Mesendoderm (in vitro differentiated cells): ENCODE measurements around the gene PCSK6.

Experiments
- DNase-seq: peaks from one replicate; pipeline ENCODE4 v3.0.0; 2013
- H2AK5ac ChIP-seq: 2 replicates; pipeline ENCODE4 v1.6.1; 2013; ENCODE audit warnings: low read length, inconsistent platforms
- H2BK120ac ChIP-seq: 2 replicates; pipeline ENCODE4 v1.6.1; 2013; ENCODE audit warnings: low read depth, mild to moderate bottlenecking, low read length, moderate library complexity, mixed read lengths
- H2BK15ac ChIP-seq: replicated peaks from 2 replicates; pipeline ENCODE4 v1.6.1; 2013; ENCODE audit warnings: low read depth, mild to moderate bottlenecking, moderate library complexity
- H2BK5ac ChIP-seq: 2 replicates; pipeline ENCODE4 v1.6.1; 2013; ENCODE audit warnings: low read length, inconsistent platforms
- H3K18ac ChIP-seq: 2 replicates; pipeline ENCODE4 v1.6.1; 2013; ENCODE audit warnings: mild to moderate bottlenecking, low read length, mixed read lengths
- H3K23ac ChIP-seq: one replicate; pipeline ENCODE4 v1.6.1; 2013; ENCODE audit warnings: low read length
- H3K27ac ChIP-seq: 2 replicates; pipeline ENCODE4 v1.5.1; 2013; ENCODE audit warnings: low read depth, mild to moderate bottlenecking, inconsistent platforms, low read length, moderate library complexity
- H3K27me3 ChIP-seq: 2 replicates; pipeline ENCODE4 v1.6.1; 2013; ENCODE audit warnings: low read length, control low read depth, mild to moderate bottlenecking, inconsistent platforms; ENCODE audit not compliant: insufficient read depth, poor library complexity
- H3K36me3 ChIP-seq: 2 replicates; pipeline ENCODE4 v1.6.1; 2013; ENCODE audit warnings: low read length, inconsistent platforms; ENCODE audit not compliant: control insufficient read depth, insufficient read depth
- H3K4ac ChIP-seq: one replicate; pipeline ENCODE4 v1.6.1; 2013; ENCODE audit warnings: low read depth, mild to moderate bottlenecking, low read length, moderate library complexity
- H3K4me1 ChIP-seq: 2 replicates; pipeline ENCODE4 v1.6.1; 2013; ENCODE audit warnings: low read depth, low read length, inconsistent platforms; ENCODE audit not compliant: control insufficient read depth
- H3K4me2 ChIP-seq: 2 replicates; pipeline ENCODE4 v1.6.1; 2013; ENCODE audit warnings: low read length
- H3K4me3 ChIP-seq: 2 replicates; pipeline ENCODE4 v1.5.1; 2013; ENCODE audit warnings: mild to moderate bottlenecking, low read length
- H3K56ac ChIP-seq: one replicate; pipeline ENCODE4 v1.6.1; 2013; ENCODE audit warnings: low read length
- H3K79me1 ChIP-seq: 2 replicates; pipeline ENCODE4 v1.6.1; 2013; ENCODE audit warnings: low read length, inconsistent platforms
- H3K79me2 ChIP-seq: 2 replicates; pipeline ENCODE4 v1.6.1; 2013; ENCODE audit warnings: mild to moderate bottlenecking, low read length; ENCODE audit not compliant: control insufficient read depth, insufficient read depth
- H3K9ac ChIP-seq: 2 replicates; pipeline ENCODE4 v1.6.1; 2013; ENCODE audit warnings: low read length, inconsistent platforms
- H4K5ac ChIP-seq: one replicate; pipeline ENCODE4 v1.6.1; 2013; ENCODE audit warnings: low read length
- H4K8ac ChIP-seq: one replicate; pipeline ENCODE4 v1.6.1; 2013; ENCODE audit warnings: low read depth, mild to moderate bottlenecking, control low read depth, low read length, moderate library complexity
- WGBS: extraction: QIAGEN DNeasy Blood & Tissue Kit; methylation state at CpG from one replicate; pipeline ENCODE4 v1.1.7; 2013; ENCODE audit warnings: low lambda C conversion rate, missing lambda C conversion rate; ENCODE audit not compliant: insufficient coverage; ENCODE audit errors: extremely low coverage; 5-methylcytosine and 5-hydroxymethylcytosine counted together

The PCSK6 gene

DNA sequence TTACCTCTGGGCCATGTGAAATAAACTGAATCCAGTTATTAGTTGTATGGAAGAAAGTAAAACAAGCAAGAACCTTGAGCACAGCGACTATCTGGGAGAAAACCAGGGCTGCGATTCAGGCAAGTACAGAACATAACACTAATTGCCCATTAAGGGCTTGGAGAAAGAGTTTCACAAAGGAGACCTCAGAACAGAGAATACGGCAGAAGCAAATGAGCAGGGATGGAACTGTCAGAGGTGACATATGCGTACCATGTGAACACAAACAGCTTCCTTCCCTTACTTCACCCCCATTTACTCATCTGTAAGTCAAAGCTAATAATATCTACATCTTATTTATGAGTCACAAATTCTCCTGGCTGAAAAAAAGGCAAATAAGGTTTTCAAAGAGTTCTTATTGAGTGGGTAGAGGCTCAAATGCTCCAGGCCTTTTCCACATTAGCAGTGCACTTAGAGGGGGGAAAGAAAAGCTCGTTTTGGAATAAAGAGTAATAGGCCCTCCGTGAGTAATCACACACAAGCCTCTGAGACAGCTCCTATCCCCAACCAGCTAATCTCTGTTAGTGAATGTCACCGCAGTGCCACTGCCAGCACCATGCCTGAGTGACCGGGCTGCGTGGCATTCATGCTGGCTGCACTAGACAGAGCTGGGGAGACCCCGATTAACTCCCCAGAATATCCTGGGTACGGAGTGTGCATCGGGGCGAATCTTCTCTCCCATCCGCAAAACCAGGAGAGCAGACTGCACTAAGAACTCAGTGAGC lies 2.6 kb downstream of the PCSK6 start:
- no CpG with 5 or more reads among the region's 14 CpGs for WGBS
- no peak for DNase-seq
- H3K4ac ChIP-seq, result no peak overlapping the region
- no peaks in the 10 kb centered on the region for H3K36me3 ChIP-seq
- H2BK5ac ChIP-seq, result no peak overlapping the region
- no peak overlapping the region for H2BK15ac ChIP-seq
- no peak overlapping the region for H3K4me3 ChIP-seq
- no peak overlapping the region for H3K27ac ChIP-seq
- no peak overlapping the region for H3K56ac ChIP-seq
- no peak overlapping the region for H3K18ac ChIP-seq
- H3K23ac ChIP-seq, result no peak overlapping the region
- no peaks in the 10 kb centered on the region for H3K4me1 ChIP-seq
- no peak overlapping the region for H3K9ac ChIP-seq
- peaks cover 5% of the 10 kb centered on the region for H3K27me3 ChIP-seq
- H4K8ac ChIP-seq, result no peak overlapping the region
- H3K4me2 ChIP-seq, result no peak overlapping the region
- H2AK5ac ChIP-seq, result no peak overlapping the region
- H3K79me2 ChIP-seq, result no peaks in the 10 kb centered on the region
- H4K5ac ChIP-seq, result no peak overlapping the region
- no peak overlapping the region for H2BK120ac ChIP-seq
- no peaks in the 10 kb centered on the region for H3K79me1 ChIP-seq

DNA sequence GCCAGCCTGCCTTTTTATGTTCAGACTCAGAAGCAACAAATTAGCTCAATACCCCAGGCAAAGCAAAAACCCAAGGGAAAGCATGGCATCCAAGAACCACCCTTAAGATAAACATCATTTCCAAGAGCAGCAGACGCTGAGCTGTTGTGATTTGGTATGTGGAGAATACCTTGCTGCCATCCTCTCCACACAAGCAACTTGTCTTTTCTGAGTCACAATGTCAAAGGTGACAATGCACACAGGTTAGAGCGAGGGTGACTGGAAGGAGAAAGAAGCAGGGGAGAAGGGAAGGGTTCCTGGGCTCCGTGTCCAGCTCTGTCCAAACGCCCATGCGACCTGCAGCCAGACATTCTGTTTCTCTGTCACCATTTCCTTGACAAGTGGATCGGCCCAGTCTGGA lies 6.0 kb downstream of the PCSK6 start:
- Histone ChIP-seq H2BK120ac (no peak overlapping the region), H3K4me2 (no peak overlapping the region), H4K8ac (no peak overlapping the region), H3K4me1 (peaks cover 2% of the 10 kb centered on the region), H3K4me3 (no peak overlapping the region), H2BK5ac (no peak overlapping the region), H3K79me2 (no peaks in the 10 kb centered on the region), H3K18ac (no peak overlapping the region), H3K23ac (no peak overlapping the region), H3K27ac (no peak overlapping the region), H3K4ac (no peak overlapping the region), H3K79me1 (no peaks in the 10 kb centered on the region), H3K9ac (no peak overlapping the region), H3K36me3 (no peaks in the 10 kb centered on the region), H3K56ac (no peak overlapping the region), H4K5ac (no peak overlapping the region), H2BK15ac (no peak overlapping the region), H2AK5ac (no peak overlapping the region), H3K27me3 (peaks cover 5% of the 10 kb centered on the region)
- WGBS, result no CpG with 5 or more reads among the region's 6 CpGs
- no peak for DNase-seq

DNA sequence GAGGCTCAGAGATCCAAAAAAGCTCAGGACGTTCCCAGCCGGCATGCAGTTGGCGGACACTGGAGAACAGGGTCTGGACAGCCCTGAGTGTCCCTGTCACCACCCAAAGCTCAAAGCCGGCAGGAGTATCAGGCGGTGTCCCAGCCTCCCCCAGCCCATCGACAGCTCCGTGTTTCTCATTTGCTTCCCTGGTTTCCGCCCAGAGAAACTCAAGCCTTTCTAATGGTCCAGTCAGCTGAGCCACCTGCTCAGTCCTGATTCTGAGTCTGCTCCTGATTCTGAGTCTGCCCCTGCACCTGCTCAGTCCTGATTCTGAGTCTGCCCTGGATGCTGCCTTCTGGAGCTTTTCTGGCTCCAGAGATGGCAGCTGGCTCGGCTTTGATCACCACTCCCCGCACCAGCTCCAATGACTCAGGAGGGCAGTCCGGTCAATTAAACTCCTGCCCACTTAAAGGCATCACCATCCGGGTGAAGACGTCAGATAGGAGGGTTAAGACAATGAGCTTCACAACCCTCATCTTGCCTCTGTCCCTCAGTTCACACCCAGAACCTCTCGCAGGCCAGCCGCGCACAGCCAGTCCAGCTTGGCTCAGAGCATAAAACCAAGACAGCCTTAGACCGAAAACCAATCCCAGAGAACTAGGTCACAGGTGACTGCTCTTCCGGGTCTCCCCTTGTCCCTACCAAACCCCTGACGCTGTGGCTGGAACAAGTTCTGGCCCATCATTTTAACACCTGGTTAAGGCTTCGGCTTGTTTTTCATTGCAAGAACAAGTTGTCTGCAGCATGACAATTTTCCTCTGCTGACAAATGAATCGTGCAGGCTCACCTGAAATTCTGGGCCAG lies 6.8 kb downstream of the PCSK6 start:
- Histone ChIP-seq H3K4me2 (no peak overlapping the region), H3K79me1 (no peaks in the 10 kb centered on the region), H2BK120ac (no peak overlapping the region), H3K4ac (no peak overlapping the region), H3K4me3 (no peak overlapping the region), H2BK5ac (no peak overlapping the region), H2BK15ac (no peak overlapping the region), H3K79me2 (no peaks in the 10 kb centered on the region), H3K4me1 (peaks cover 4% of the 10 kb centered on the region), H3K56ac (no peak overlapping the region), H2AK5ac (no peak overlapping the region), H3K23ac (no peak overlapping the region), H4K5ac (no peak overlapping the region), H4K8ac (no peak overlapping the region), H3K18ac (no peak overlapping the region), H3K9ac (no peak overlapping the region), H3K27me3 (peaks cover 5% of the 10 kb centered on the region), H3K36me3 (no peaks in the 10 kb centered on the region), H3K27ac (no peak overlapping the region)
- DNase-seq, result no peak
- no CpG with 5 or more reads among the region's 21 CpGs for WGBS

DNA sequence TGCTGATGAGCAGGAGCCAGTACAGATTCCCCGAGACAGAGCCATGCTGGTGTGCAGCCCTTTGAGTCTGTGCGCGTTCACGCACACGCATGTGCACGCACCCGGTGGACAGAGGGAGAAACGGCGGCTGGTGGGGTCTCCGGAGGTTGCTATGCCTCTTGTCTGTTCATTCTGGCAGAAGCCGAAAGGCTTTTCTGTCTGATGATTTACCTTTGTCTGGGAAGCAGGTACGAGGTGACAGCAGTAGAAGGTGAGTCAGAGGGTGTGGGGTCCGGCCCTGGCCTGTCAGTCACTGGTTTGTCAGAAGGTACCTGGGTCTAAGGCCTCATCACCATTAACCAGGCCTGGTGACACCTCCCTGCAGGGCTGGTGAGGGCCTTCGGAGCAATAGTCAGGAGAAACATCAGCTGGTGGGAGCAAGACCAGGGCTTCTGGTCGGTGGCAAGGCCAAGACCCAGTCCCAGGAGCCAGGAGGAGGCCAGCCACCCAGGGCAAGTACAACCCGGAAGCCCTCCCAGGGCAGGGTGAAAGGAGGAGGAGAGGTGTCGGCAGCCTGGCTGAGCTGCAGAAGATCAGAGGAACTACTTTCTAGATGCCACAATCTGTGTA lies 7.5 kb downstream of the PCSK6 start:
- no peaks in the 10 kb centered on the region for H3K27me3 ChIP-seq
- DNase-seq, result no peak
- no CpG with 5 or more reads among the region's 17 CpGs for WGBS

DNA sequence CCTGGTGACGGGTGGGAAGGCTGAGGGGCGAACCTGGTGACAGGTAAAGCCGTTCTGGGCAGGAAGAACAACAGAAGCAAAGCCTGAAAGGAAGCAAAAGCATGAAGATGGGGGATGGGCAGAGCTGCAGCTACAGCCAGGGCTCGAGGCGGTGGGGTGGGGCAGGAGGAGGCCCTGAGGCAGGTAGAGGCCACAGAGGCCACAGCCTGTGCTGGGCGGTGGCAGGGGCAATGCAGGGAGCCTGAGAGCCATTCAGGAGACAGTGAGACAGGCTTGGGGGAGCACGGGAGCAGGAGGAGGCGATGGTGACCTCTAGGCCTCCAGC lies 8.2 kb downstream of the PCSK6 start:
- H3K18ac ChIP-seq, result no peak overlapping the region
- no peak overlapping the region for H2BK15ac ChIP-seq
- peak; percentile 36 for DNase-seq
- no peaks in the 10 kb centered on the region for H3K79me1 ChIP-seq
- no peak overlapping the region for H3K27ac ChIP-seq
- H3K27me3 ChIP-seq, result no peaks in the 10 kb centered on the region
- no peak overlapping the region for H3K4me3 ChIP-seq
- WGBS, result no CpG with 5 or more reads among the region's 8 CpGs
- no peak overlapping the region for H4K8ac ChIP-seq
- no peak overlapping the region for H3K9ac ChIP-seq
- no peaks in the 10 kb centered on the region for H3K79me2 ChIP-seq
- H4K5ac ChIP-seq, result no peak overlapping the region
- no peak overlapping the region for H2BK120ac ChIP-seq
- no peak overlapping the region for H3K23ac ChIP-seq
- H3K4me2 ChIP-seq, result no peak overlapping the region
- no peak overlapping the region for H3K4ac ChIP-seq
- peaks cover 6% of the 10 kb centered on the region for H3K4me1 ChIP-seq
- peak overlapping the region; percentile 7 for H3K56ac ChIP-seq
- no peak overlapping the region for H2AK5ac ChIP-seq
- H2BK5ac ChIP-seq, result no peak overlapping the region
- no peaks in the 10 kb centered on the region for H3K36me3 ChIP-seq

More for the DNA sequence above, 7.5 kb downstream of the PCSK6 start:
- Histone ChIP-seq H4K8ac (no peak overlapping the region), H2AK5ac (no peak overlapping the region), H3K56ac (no peak overlapping the region), H4K5ac (no peak overlapping the region), H2BK120ac (no peak overlapping the region), H3K79me1 (no peaks in the 10 kb centered on the region), H3K79me2 (no peaks in the 10 kb centered on the region), H3K23ac (no peak overlapping the region), H3K4ac (no peak overlapping the region), H2BK15ac (no peak overlapping the region), H3K4me3 (no peak overlapping the region), H3K27ac (no peak overlapping the region), H3K4me1 (peaks cover 6% of the 10 kb centered on the region), H3K18ac (no peak overlapping the region), H2BK5ac (no peak overlapping the region), H3K36me3 (no peaks in the 10 kb centered on the region), H3K4me2 (no peak overlapping the region), H3K9ac (no peak overlapping the region)
